Activated T-cell treated with anti-CD3 and anti-CD28 coated beads for 4 hours (primary cell): ENCODE measurements around the gene WHAMM.
A peak's percentile ranks its signal among the peaks of the same experiment; 100 is the strongest.
"Not testable (repeated sequence)": the region's sequence is repeated elsewhere in the genome, so short reads cannot be mapped to it uniquely, and the experiment has no call there.

ENCODE experiments used
- DNase-seq: peaks from one replicate; pipeline ENCODE4 v3.0.0-alpha.2; 2020

WHAMM gene

DNA sequence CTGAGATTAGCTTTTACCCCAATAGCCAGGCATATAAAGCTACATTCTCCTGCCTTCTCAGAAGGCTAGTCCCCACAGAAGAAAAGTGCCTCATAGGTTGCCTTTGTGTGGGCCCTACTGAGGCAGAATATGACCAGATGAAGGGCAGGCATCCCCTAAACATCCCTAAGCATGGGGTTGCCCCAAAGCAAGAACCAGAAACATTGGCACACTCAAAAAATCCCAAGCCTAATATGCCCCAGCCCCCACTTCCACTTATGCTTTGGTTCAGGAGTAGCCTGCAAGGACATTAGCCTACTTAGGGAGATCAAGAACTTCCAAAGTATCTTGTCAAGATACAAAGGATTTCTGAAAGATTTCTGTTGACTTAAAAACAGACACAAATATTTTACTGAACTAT lies 29.7 kb downstream of the WHAMM start:
- no peak for DNase-seq

DNA sequence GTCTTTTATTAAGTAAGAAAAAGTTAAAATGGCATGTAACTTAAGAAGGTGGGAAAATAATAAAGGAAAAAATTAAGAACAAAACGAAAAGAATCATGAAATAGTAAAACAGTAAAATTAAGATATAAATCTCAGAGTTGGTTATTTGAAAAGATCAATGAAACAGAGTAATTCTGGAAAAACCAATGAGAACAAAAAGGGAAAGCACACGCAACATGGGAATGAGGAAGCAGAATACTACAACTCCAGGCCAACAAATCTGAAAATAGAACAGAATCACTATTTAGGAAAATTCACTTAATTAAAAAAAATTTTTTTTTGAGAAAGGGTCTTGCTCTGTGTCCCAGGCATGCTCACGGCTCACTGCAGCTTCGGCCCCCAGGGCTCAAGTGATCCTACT lies 30.7 kb downstream of the WHAMM start:
- no peak for DNase-seq

DNA sequence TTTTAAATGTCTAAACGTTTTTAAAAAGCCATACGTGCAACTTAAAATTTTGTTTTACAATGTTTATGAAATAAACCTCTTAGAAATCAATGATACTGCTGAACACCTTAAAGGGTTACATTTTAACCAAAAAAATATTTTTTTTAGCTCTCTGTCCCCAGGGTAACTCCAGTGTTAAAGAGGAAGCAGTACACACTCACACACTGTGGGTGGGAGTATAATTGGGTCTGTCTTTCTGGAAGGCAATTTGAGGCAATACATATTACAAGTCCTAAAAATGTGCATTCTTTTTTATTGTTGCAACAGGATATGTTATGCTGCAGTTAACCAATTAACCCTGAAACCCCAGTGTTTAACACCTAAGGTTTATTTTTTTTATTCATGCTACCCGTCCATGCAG lies 34.1 kb downstream of the WHAMM start:
- DNase-seq = no peak

DNA sequence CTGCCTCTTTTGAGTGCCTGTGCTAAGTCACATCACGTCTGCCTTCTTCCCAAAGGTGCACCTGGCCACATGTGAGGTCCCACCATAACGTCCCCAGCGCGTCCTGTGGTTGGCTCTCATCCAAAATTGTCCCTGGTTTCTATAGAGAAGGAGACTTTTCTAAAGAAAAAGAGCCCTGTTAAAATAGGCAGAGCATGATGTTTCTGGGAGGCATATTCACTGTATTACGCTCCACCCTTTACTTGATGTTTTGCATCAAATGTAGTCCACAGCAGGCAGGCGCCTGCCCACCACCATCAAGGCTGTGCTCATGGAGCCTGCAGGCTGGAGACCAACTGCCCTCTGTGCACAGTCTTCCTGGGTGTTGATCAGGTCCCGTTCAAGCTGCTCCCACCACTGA lies 36.3 kb downstream of the WHAMM start:
- no peak for DNase-seq

DNA sequence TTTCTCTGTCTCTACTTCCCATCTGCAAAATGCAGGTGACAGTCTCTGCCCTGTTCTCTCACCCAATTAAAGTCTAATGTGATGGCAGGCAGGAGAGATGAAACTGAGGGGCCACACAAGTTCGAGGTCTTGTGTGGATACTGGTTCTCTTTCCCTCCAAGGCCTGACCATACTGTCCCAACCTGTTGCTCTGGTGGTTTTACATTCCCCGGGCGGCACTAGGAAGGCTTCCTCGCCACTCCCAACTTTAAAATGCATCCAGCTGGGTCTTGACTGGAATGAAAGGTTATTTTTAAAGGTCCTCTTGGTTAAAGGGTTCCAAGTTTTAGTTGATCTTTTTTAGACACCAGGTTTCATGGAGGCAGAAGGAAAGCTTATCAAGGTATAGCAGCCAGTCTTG lies 37.2 kb downstream of the WHAMM start:
- DNase-seq = no peak

DNA sequence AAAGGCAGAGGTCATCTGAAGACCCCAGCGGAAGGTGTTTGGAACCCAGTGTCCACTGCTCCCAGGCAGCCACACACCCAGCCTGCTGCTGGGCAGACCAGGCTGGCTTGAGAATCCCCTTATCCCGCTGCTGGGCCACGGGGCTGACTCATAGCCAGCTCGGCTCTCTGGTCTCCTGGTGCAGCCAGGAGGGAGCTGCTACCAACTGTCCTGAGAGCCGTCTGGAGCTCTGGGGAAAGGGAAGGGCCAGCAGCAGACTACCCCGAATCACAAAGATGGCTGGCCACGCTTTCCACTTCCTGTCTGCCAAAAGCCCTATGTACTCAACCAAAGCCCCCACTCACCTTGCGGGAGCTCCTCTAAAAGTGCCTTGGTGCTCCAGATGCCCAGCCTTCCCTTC lies 38.3 kb downstream of the WHAMM start:
- DNase-seq = no peak

DNA sequence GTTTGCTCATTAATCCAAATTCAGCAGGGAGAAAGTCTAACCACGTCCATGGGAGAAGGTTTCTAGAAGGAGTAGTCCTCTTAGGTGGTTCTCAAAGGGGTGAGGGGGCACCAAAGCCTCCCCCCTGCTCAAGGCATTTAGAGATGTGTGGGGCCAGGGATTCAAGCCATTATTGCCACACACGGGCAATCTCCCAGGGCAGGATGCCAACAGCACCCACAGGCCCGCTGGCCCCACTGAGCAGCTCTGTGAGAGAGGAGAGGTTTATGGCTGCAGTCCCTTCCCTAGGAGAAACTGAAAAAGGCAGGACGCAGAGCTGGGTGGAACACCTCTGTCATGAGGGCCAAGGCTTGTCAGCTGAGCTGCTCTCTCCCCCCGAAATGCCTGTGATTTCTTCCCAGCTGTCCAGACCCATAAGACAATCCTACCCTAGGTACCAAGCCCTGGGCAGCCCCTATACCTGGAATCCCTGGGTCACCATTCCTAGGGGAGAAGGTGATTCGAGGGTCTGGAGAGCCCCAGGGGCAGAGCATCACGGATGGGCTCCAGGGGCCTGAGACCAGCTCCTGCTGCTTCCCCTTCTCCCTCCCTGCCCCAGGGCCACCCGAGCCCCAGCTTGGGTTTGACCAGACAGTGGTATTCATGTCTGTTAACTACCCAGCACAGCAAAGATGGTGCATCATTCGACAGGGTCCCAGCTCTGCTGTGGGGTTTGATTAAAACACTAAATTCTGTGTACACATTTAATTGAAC lies 39.0 kb downstream of the WHAMM start:
- no peak for DNase-seq

DNA sequence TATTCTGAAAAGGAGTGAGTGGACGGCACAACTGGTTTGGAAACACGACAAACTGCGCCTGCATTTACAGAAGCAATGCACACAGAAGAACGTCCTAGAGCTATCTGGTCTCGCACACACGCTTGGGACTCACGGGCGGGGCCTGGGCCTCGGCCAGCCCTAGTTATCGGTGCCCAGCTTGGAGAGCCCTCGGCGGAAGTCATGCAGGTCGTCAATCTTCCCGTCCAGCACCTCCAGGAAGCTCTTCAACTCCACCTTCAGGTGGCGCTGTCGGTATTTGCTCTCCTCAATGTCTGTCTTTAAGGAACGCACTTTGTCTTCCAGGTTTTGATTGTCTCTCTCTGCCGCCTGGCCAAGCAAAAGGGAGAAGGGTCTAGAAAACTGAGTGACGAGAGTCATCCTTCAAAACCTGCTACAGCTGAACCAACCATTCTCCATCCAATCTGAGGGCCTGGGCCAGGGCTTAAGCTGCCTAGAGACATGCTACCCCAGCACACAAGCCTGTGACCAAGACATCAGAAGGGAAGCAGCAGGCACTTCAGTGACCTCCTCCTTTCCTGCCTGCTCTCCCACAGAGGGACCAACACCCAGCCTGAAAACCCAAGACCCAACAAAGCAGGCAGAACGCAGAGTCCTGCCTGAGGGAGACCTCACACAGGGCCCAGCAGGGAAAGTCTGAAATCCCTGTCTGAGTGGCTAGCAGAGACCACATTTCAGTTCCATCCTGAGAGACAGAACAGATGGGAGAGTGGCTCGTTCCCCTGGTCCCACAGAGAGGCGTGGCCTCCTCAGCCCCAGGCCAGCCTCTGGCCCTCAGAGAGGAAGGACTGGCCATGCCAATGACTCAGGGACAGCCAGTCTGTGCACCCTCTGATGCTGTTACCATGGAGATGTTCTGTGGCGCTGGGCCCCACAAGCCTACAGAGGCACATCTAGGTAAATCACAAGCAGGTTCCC lies 40.4 kb downstream of the WHAMM start:
- peak; percentile 11 for DNase-seq

DNA sequence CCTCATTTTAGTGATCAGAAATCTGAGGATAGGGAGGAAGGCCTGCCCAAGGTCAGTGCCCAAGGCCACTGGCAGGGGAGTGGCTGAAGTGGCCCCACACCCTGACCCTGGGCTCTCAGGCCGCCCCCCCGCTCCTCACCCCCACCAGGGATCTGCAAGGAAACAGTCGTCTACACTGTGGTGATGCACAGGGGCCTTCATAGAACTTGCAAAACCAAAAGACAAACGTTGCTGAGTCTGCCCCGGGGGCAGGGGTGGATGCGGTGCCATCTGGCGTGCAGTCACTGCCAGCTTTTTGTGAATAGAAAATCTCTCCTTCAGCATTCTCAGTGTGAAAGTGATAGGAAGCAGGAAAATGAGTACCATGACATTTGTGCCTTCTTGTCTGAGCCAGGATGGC lies 41.3 kb downstream of the WHAMM start:
- no peak for DNase-seq

DNA sequence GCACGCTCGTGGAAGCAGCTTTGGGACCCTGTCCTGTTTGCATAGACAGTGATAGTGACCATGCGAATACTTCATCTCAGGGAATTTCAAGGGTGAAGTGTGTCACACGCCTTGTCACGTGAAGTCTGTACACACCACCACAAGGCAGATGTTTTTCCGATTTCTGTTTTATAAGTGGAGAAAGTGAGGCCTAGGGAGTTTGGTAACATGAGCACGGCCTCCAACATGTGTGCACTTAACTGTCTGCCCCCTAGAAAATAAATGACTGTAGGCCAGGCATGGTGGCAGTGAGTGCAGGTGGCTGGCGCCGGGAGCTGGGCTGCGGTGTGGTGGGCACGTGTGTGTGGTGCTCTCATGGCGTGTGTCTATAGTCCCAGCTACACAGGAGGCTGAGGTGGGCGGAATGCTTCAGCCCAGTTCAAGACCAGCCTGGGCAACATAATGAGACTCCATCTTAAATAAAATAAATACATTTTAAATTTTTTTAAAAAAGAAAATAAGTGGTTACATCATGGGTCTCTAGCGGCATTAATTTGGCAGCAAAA lies 42.0 kb downstream of the WHAMM start:
- no peak for DNase-seq

DNA sequence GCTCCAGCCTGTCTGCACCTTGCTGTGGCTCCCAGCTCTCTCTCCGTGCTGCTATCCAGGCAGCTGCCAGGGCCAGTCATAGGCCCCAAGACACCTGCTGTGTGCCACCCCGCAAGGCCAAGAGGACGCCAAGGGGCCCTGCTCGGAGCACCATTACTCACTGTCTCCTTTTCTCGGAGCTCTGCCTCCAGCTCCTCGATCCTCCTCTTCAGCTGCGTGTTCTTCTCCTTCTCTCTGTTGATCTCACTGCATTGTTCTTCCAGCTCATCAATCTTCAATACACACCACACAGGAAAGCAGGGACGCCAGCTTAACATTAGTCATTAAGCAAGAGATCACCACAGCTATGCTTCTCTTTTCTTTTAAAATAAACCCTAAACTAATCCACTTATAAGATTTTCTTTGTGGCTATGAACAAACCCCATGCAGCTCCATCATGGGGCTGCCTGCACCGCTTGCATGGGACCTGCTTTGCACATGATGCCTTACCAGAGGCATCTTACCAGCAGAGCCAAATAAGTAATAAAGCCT lies 42.6 kb downstream of the WHAMM start:
- no peak for DNase-seq

DNA sequence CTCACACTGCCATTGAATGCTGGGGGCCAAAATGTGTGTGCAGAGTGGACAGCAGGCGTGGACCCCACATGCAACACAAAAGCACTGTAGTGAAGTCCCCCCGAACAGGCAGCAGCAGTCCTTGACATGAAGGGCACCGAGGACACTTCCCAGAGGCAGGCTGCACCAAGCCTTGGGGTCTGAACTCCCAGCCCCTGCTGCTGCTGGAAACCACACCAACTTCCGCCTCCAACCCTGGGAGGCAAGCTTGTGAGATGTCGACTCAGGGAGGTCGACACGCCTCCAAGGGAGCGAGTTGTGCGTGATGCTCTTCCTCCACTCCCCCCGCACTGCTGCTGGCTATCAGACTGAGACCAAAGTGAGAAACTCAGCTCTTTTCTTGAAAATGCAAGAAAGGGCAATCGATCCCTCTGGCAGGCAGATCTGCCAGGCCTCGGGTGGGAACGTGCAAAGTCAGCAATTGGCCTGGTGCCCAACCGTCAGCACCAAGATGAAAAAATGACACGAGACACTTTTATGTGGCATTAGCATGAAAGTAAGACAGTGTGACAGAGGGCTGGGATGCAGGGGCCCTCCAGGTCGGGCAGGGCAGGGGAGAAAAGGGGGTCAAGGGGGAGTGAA lies 43.6 kb downstream of the WHAMM start:
- no peak for DNase-seq

DNA sequence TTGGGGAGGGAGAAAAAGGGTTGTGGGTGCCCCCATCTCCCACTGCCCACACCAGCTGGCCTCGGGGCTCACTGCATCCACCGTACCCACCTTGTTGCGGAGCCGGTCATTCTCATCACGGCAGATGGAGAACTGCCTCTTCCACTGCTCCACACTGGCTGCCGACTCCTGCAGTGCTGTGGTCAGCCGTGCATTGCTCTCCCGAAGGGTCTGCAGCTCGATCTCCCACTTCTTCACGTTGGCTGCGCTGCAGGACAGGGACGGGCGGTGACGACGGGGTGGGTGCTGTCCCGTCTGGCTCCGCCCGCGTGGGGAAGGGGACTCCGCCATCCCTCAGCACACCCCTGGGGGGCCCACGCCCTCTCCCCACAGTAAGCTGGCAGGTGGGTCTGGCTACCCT lies 45.1 kb downstream of the WHAMM start:
- no peak for DNase-seq

DNA sequence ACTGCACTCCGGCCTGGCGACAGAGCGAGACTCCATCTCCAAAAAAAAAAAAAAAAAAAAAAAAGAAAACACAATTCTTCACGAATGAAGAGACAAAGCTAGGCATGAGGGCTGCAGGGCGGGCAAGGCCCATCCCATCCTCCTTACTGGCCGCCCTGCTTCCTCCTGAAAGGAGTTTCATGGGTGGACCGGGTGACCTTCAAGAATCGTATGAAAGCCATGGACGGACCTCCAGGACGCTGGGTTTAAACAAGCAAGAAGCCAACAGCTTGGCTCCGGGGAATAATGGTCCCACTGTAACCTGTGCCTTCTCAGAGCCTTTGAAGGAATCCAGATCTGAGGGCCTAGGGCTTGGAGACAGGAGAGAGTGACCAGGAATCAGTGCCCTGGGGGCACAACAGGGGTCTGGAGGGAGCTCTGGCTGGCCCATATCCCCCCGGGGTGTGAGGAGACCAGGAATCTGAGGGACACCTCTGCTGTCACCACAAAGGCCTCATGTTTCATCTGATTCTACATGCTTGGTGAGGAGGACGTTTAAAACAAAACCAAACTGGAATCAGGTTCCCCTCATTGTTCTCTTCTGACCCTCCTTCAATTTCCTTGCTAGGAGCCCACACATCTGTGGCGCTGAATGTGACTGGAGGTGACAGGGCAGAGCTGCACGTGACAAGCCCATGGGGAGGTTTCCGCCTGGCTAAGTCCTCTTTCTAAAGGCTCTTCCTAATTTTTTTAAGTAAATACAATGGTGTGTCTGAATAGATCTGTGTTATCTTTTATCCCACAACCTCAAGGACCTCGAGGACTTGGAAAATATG lies 46.1 kb downstream of the WHAMM start:
- DNase-seq = no peak

DNA sequence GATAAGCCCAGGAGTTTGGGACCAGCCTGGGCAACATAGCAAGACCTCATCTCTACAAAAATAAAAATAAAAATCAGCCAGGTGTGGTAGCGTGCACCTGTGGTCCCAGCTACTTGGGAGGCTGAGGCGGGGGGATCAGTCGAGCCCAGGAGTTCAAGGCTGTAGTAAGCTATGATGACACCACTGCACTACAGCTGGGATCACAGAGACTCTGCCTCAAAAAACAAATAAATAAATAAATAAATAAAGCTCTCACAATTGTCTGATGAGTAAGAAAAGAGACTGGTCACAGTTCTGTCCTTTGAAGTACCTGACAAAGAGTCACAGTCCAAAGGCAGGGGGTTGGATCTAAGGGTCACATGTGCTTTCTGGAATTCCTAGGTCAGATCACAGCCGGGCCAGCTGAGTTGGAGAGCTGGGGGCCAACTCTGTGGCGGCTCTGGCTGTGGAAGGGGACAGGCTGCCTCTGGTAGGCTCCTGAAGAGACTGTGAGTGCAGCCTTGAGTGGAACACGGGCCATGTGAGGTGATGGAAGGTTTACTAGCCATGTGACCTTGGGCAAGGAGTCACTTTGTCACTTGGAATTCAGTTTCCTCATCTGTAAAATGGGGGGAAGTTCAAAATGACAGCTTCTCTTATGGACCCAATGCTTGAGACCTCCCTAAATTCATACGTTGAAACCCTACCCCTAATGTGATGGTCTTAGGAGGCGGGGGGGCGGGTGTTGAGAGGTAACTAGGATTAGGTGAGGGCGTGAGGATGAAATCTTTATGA lies 47.2 kb downstream of the WHAMM start:
- DNase-seq = no peak

DNA sequence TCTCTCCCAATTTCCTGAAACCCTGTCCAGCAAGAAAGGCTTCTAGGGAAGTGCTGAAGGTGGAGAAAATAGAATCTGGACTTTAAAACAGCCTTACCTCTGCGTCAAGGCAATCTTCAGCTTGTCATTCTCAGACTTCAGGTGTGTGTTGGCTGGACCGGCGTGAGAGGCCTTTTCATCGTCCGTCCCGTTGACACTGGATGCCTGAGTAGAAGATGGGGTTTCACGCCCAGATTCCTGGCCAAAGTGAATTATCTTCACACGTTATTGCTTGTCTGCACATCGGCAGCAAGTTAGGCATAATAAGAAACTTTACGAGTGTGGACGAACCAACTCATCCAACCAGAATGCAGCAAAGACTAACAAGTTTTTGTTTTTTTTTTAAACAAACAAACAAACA lies 49.5 kb downstream of the WHAMM start:
- DNase-seq = no peak

DNA sequence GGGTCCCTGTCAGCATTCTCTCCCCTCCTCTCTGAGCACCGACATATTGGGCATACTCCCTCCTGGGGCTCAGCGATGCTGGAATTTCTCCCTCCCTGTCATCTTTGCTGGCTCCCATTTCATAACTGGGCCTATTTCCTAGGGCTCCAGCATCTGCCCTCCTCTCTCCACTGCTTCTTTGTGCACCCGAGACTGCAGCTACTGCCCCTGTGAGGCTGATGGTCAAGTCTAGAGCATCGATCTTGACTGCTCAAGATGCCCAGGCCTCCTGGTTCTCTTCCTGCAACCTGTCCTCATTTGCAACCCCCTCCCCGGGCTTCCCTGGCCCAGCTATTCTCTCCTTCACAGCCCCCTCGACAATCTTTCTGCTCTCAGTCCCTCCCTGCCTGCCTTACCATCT lies 53.5 kb downstream of the WHAMM start:
- DNase-seq = no peak

DNA sequence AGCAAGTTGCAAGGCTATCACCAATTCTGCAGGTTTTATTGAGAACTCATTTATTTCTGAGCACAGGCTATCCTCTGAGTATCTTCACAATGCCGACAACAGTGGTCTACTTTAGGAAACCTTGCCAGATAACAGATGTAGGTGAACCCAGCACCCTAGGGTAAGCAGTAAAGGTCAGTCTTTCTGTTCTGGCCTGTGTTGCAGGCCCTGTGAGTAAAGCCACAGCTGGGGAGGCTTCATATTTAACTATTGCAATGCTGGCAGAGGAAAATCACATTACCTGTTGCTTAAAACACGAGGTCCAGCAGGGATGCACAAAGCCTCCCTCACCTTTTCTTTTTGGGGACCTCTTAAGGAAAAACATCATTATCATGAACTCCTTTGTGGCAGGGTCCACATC lies 55.5 kb downstream of the WHAMM start:
- DNase-seq = no peak

DNA sequence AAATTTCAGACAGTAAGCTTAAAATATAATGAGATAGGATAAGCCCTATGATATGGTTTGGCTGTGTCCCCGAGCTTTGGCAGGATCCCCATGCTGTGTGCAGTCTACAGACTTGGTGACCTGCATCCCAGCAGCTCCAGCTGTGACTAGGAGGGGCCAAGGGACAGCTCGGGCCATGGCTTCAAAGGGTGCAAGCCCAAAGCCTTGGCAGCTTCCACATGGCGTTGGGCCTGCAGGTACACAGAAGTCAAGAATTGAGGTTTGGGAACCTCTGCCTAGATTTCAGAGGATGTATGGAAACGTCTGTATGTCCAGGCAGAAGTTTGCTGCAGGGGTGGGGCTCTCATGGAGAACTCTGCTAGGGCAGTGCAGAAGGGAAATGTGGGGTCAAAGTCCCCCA lies 56.2 kb downstream of the WHAMM start:
- not testable (repeated sequence) for DNase-seq

DNA sequence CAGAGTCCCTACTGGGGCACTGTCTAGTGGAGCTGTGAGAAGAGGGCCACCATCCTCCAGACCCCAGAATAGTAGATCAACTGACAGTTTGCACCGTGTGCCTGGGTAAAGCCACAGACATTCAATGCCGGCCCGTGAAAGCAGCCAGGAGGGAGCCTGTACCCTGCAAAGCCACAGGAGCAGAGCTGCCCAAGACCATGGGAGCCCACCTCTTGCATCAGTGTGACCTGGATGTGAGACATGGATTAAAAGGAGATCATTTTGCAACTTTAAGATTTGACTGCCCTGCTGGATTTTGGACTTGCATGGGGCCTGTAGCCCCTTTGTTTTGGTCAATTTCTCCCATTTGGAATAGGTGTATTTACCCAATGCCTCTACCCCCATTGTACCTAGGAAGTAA lies 56.6 kb downstream of the WHAMM start:
- not testable (repeated sequence) for DNase-seq

DNA sequence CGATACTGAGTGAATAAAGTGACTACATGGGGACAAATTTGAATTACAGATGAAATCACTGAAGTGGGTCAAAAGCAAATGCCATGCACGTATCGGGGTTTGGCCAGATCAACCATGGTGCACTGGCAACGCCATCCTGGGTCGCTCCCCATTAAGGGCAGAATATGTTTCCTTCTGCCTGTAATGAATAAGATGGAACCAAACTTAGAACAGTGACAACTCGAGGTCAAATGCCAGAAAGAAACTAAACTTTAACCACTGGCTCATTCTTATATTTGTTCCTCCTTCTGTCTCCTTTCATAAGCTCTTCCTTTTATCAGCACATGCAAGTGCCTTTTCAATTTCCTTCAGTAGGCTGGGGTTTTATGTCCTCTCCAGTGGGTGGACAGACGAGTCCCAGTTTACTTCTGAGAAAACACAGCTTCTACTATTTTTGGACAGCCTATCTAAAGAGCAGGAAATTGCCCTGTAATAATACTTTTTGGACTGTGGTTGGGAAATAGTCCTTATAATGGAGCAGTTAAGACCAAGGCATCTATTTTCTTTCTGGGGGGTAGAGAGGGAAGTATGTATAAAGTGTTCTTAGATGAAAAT lies 61.4 kb downstream of the WHAMM start:
- DNase-seq = no peak
